Thyroid gland (tissue), 4 donors: ENCODE results near the gene NEBL. TPM values are rescaled to one million over a fixed set of nuclear protein-coding genes. Genes with fewer than 3 reads are reported as not detected.

ENCODE experiments used
- DNase-seq, 2 donors: peaks; one replicate each; pipeline ENCODE4 v3.0.0-alpha.2; 2019
- H3K27ac ChIP-seq, 3 donors: fragments of 200-600 bp; sonication (generic); 1 replicate in 2 of 3; 2 replicates in 1 of 3; pipeline ENCODE4 v1.5.1; 2016 to 2019; ENCODE audit warnings: mild to moderate bottlenecking in 1 of 3, moderate library complexity in 1 of 3
- H3K27me3 ChIP-seq: fragments of 200-600 bp; sonication (generic); one replicate; pipeline ENCODE4 v1.5.1; 2019
- H3K36me3 ChIP-seq, 2 donors: fragments of 200-600 bp; sonication (generic); one replicate each; pipeline ENCODE4 v1.5.1; 2016 to 2019
- H3K4me1 ChIP-seq, 2 donors: fragments of 200-600 bp; sonication (generic); one replicate each; pipeline ENCODE4 v1.5.1; 2017 to 2019
- H3K4me3 ChIP-seq, 3 donors: fragments of 200-600 bp; sonication (generic); replicated peaks in 1 of 3; 1 replicate in 2 of 3; 2 replicates in 1 of 3; pipeline ENCODE4 v1.5.1; 2016; ENCODE audit warnings: mild to moderate bottlenecking in 1 of 3
- H3K9me3 ChIP-seq: fragments of 200-600 bp; sonication (generic); one replicate; pipeline ENCODE4 v1.5.1; 2017
- CTCF ChIP-seq, 6 experiments: fragments of 200-600 bp in 3 of 6; fragments of 450-650 bp in 3 of 6; sonication (generic) in 3 of 6; IDR thresholded peaks; one replicate each; pipeline ENCODE4 v1.5.1; 2016 to 2019; ENCODE audit warnings: antibody characterized with exemption in 6 of 6, mild to moderate bottlenecking in 2 of 6, inconsistent platforms in 1 of 6, moderate library complexity in 1 of 6
- POLR2A ChIP-seq, 2 donors: fragments of 450-650 bp; IDR thresholded peaks; one replicate each; pipeline ENCODE4 v1.6.1; 2017; ENCODE audit warnings: antibody characterized with exemption in 2 of 2, mild to moderate bottlenecking in 2 of 2, moderate library complexity in 1 of 2
- WGBS, 2 donors: methylation state at CpG; one replicate each; pipeline ENCODE4 v1.1.5; 2017; 5-methylcytosine and 5-hydroxymethylcytosine counted together
- intact Hi-C: fragments of 100-400 bp; cut with DNase I; formaldehyde crosslinking; loops from one replicate; pipeline ENCODE4 v1.15.1; 2023
- total RNA-seq, 4 donors: library from RNA; depleted of rRNA; stranded (reverse); fragments of >200 nt; gene quantifications; one replicate each; pipeline ENCODE4 v1.2.3, GENCODE V29; 2016

Gene NEBL
- total RNA-seq, 4 donors from 2014 or later: 163 to 269 (median 214) TPM

- no peaks in the 10 kb centered on the region for H3K9me3 ChIP-seq
- no peak overlapping the region for H3K27ac ChIP-seq
- H3K27me3 ChIP-seq: no peaks in the 10 kb centered on the region
- WGBS, 2 donors: 69 to 79% methylated on average over 7 of the region's 7 CpGs
- intact Hi-C loops: no loop called here
- TF ChIP-seq CTCF (IDR thresholded peaks at IDR 0.05): no peak
- TF ChIP-seq POLR2A (IDR thresholded peaks at IDR 0.05): no peak
- no peak for DNase-seq
- H3K4me3 ChIP-seq: no peak overlapping the region
- no peaks in the 10 kb centered on the region for H3K36me3 ChIP-seq
- peaks cover 4 to 7% of the 10 kb centered on the region in 2 donors for H3K4me1 ChIP-seq
Observed at GRCh38 chr10:20888620-20889330, 8.3 kb downstream of the NEBL start.

- H3K27ac ChIP-seq: no peak overlapping the region
- no peak overlapping the region for H3K4me3 ChIP-seq
- H3K27me3 ChIP-seq: no peaks in the 10 kb centered on the region
- H3K4me1 ChIP-seq: peaks cover 4 to 7% of the 10 kb centered on the region in 2 donors
- no peak for DNase-seq
- TF ChIP-seq POLR2A (IDR thresholded peaks at IDR 0.05): no peak
- TF ChIP-seq CTCF (IDR thresholded peaks at IDR 0.05): no peak
- WGBS, 2 donors: 65 to 68% methylated on average over 7 of the region's 7 CpGs
- no peaks in the 10 kb centered on the region for H3K36me3 ChIP-seq
- intact Hi-C loops: no loop called here
- no peaks in the 10 kb centered on the region for H3K9me3 ChIP-seq
Observed at GRCh38 chr10:20887706-20888555, 9.2 kb downstream of the NEBL start.

GRCh38 chr10:20885678-20886077 is 11.4 kb downstream of the NEBL start:
- WGBS, 2 donors: 34 to 48% methylated on average over 3 of the region's 3 CpGs
- TF ChIP-seq POLR2A (IDR thresholded peaks at IDR 0.05) (no peak), CTCF (IDR thresholded peaks at IDR 0.05) (no peak)
- H3K4me3 ChIP-seq: no peak overlapping the region

GRCh38 chr10:20883552-20883951 is 13.6 kb downstream of the NEBL start:
- peaks cover 0 to 3% of the 10 kb centered on the region in 2 donors for H3K36me3 ChIP-seq
- intact Hi-C loops: no loop called here

More at GRCh38 chr10:20885678-20886077, 11.4 kb downstream of the NEBL start:
- Histone ChIP-seq H3K4me1 (peaks cover 4 to 7% of the 10 kb centered on the region in 2 donors), H3K36me3 (no peaks in the 10 kb centered on the region), H3K9me3 (no peaks in the 10 kb centered on the region), H3K27ac (no peak overlapping the region), H3K27me3 (no peaks in the 10 kb centered on the region)
- intact Hi-C loops: no loop called here
- no peak for DNase-seq

GRCh38 chr10:20882091-20882490 is 15.0 kb downstream of the NEBL start:
- WGBS, 2 donors: 96 to 98% methylated on average over 2 of the region's 2 CpGs
- TF ChIP-seq POLR2A (IDR thresholded peaks at IDR 0.05): no peak
- no peak for TF ChIP-seq CTCF (IDR thresholded peaks at IDR 0.05)
- Histone ChIP-seq H3K4me1 (peaks cover 4 to 7% of the 10 kb centered on the region in 2 donors), H3K27me3 (no peaks in the 10 kb centered on the region), H3K27ac (no peak overlapping the region), H3K36me3 (peaks cover 0 to 3% of the 10 kb centered on the region in 2 donors), H3K9me3 (no peaks in the 10 kb centered on the region), H3K4me3 (no peak overlapping the region)
- no peak for DNase-seq
- intact Hi-C loops: no loop called here

More at GRCh38 chr10:20883552-20883951, 13.6 kb downstream of the NEBL start:
- 93 to 97% methylated on average over 2 of the region's 2 CpGs for WGBS, 2 donors
- Histone ChIP-seq H3K27ac (no peak overlapping the region), H3K9me3 (no peaks in the 10 kb centered on the region), H3K4me1 (peaks cover 4 to 7% of the 10 kb centered on the region in 2 donors), H3K4me3 (no peak overlapping the region), H3K27me3 (no peaks in the 10 kb centered on the region)
- no peak for DNase-seq
- no peak for TF ChIP-seq POLR2A (IDR thresholded peaks at IDR 0.05)
